HepG2 (cell line): Measurements from ENCODE around the gene PTPRN. TPM values are rescaled to one million over a fixed set of nuclear protein-coding genes. Genes with fewer than 3 reads are reported as not detected.
A peak's percentile ranks its signal among the peaks of the same experiment; 100 is the strongest.
"Not testable (repeated sequence)": the region's sequence is repeated elsewhere in the genome, so short reads cannot be mapped to it uniquely, and the experiment has no call there.

Source experiments
- ATAC-seq: fragments of 200-7000 bp; cut with Tn5 transposase; 3 replicates; pipeline ENCODE4 v1.9.1; 2020; ENCODE audit warnings: mild to moderate bottlenecking, moderate library complexity
- BruUV-seq: library from RNA; stranded (reverse); fragments of 400-500 nt; replicated peaks from 2 replicates; lab custom pipeline; 2021; lab: Mats Ljungman, UMichigan
- CTCF ChIA-PET: fragments of 300-600 bp; formaldehyde crosslinking; extraction: SDS; loops from one replicate; lab custom pipeline; 2021; ENCODE audit warnings: low total read pairs, inconsistent platforms, low intra/inter-chr PET ratio; lab: Yijun Ruan, JAX
- POLR2A ChIA-PET: fragments of 350-600 bp; sonication (Branson Sonifier 250); formaldehyde crosslinking; loops from one replicate; lab custom pipeline; 2020; ENCODE audit warnings: antibody characterized with exemption, inconsistent platforms; lab: Yijun Ruan, JAX
- DNase-seq: peaks from one replicate; pipeline ENCODE4 v3.0.0-alpha.2; 2015; ENCODE audit warnings: low spot score
- FAIRE-seq: peaks from 3 replicates; lab custom pipeline; 2011; peaks lifted over from hg19 to GRCh38; lab: Jason Lieb, UNC
- H2AFZ ChIP-seq: one replicate; pipeline ENCODE4 v1.6.1; 2011; ENCODE audit warnings: low read length, inconsistent platforms
- H3K27ac ChIP-seq: fragments of 300-600 bp; 3 replicates; pipeline ENCODE4 v1.8.0; 2011; ENCODE audit warnings: mixed run types, mild to moderate bottlenecking, mixed read lengths, low read length, inconsistent platforms; ENCODE audit not compliant: insufficient read depth; ENCODE audit errors: extremely low read length
- H3K27me3 ChIP-seq, 2 experiments: fragments of 200-600 bp in 1 of 2; 2 replicates in 1 of 2; 3 replicates in 1 of 2; pipeline versions ENCODE4 v1.6.0 to v1.8.0; 2011; ENCODE audit warnings: low read length in 2 of 2, mild to moderate bottlenecking in 2 of 2, moderate library complexity in 2 of 2, inconsistent platforms in 1 of 2; ENCODE audit not compliant: insufficient read depth in 2 of 2, control insufficient read depth in 1 of 2
- H3K36me3 ChIP-seq, 2 experiments: fragments of 200-600 bp in 1 of 2; replicated peaks in 1 of 2; 2 replicates in 1 of 2; 3 replicates in 1 of 2; pipeline versions ENCODE4 v1.5.1 to v1.8.0; 2011; ENCODE audit warnings: low read length in 2 of 2, inconsistent platforms in 1 of 2; ENCODE audit not compliant: insufficient read depth in 2 of 2, control insufficient read depth in 1 of 2
- H3K4me1 ChIP-seq: 2 replicates; pipeline ENCODE4 v1.5.1; 2012; ENCODE audit warnings: low read length, inconsistent platforms; ENCODE audit not compliant: insufficient read depth
- H3K4me2 ChIP-seq: 2 replicates; pipeline ENCODE4 v1.6.0; 2011; ENCODE audit warnings: low read depth, low read length, inconsistent platforms
- H3K4me3 ChIP-seq, 3 experiments: fragments of 200-600 bp in 1 of 3; sonication (generic), shearing (Covaris generic) in 1 of 3; replicated peaks in 1 of 3; 2 replicates each; pipeline ENCODE4 v1.5.1; 2011 to 2016; ENCODE audit warnings: low read length in 3 of 3, inconsistent platforms in 2 of 3, low read depth in 2 of 3, mild to moderate bottlenecking in 2 of 3, control low read depth in 1 of 3, mixed read lengths in 1 of 3; ENCODE audit not compliant: insufficient read depth in 1 of 3
- H3K79me2 ChIP-seq: one replicate; pipeline ENCODE4 v1.6.1; 2011; ENCODE audit warnings: low read length, inconsistent platforms; ENCODE audit not compliant: insufficient read depth
- H3K9ac ChIP-seq: 2 replicates; pipeline ENCODE4 v1.6.0; 2011; ENCODE audit warnings: mild to moderate bottlenecking, low read depth, low read length, inconsistent platforms; ENCODE audit not compliant: insufficient read depth
- H3K9me3 ChIP-seq: 2 replicates; pipeline ENCODE4 v1.5.1; 2012; ENCODE audit warnings: mild to moderate bottlenecking, low read length
- H4K20me1 ChIP-seq: 2 replicates; pipeline ENCODE4 v1.6.0; 2011; ENCODE audit warnings: inconsistent platforms, mild to moderate bottlenecking, low read length, moderate library complexity; ENCODE audit not compliant: insufficient read depth
- ZEB1 ChIP-seq: IDR thresholded peaks from 2 replicates; pipeline ENCODE4 v1.6.1; 2012; ENCODE audit warnings: mild to moderate bottlenecking, low read depth, inconsistent platforms; ENCODE audit not compliant: insufficient replicate concordance
- ZNF652 ChIP-seq: IDR thresholded peaks from 2 replicates; pipeline ENCODE4 v1.6.1; 2016; ENCODE audit warnings: low read depth, borderline replicate concordance
- WGBS: methylation state at CpG from one replicate; pipeline ENCODE4 v1.1.6; 2017; ENCODE audit warnings: low lambda C conversion rate; 5-methylcytosine and 5-hydroxymethylcytosine counted together
- in situ Hi-C: cut with HindIII; loops from 2 replicates; pipeline ENCODE4 v1.10.0; 2017; ENCODE audit warnings: low pct_unique_long_range_greater_than_20kb; ENCODE audit not compliant: extremely low pct_ligation_motif_present
- intact Hi-C: fragments of 100-400 bp; cut with micrococcal nuclease; formaldehyde crosslinking; loops from one replicate; pipeline ENCODE4 v1.10.0; 2022; ENCODE audit not compliant: unreplicated experiment
- polyA plus RNA-seq, 8 experiments: library from polyadenylated mRNA; depleted of rRNA in 3 of 8; stranded (reverse) in 7 of 8; unstranded in 1 of 8; fragments of >200 nt; fragmentation: Illumina TruSeq in 4 of 8; extraction: Trizol in 4 of 8; gene quantifications; 2 replicates each; pipeline versions ENCODE4 v1.2.1 to v1.2.3, GENCODE V29; 2011 to 2016; ENCODE audit warnings: low read depth in 4 of 8, missing spikeins in 1 of 8, mixed read lengths in 1 of 8; ENCODE audit not compliant: insufficient read depth in 1 of 8
- total RNA-seq, 5 experiments: library from RNA; depleted of rRNA; stranded (reverse); fragments of >200 nt; fragmentation: Illumina TruSeq; extraction: Trizol; gene quantifications; 2 replicates each; pipeline ENCODE4 v1.2.3, GENCODE V29; 2016; ENCODE audit warnings: low read depth in 1 of 5

The PTPRN gene
- total and polyA plus RNA-seq, 2 of the 13 experiments (the other 11 are each of a cell fraction or from before 2014, with no cell fraction given), result 0.26 TPM; not detected in 1

- no peak for DNase-seq
- in situ Hi-C loops, result no loop called here
- BruUV-seq, result no TSS peak
- Histone ChIP-seq H3K4me3 (no peak overlapping the region), H3K4me2 (no peak overlapping the region), H3K4me1 (peaks cover 11% of the 10 kb centered on the region; the same call in 1 of the 2 replicates), H3K9ac (no peak overlapping the region), H4K20me1 (no peaks in the 10 kb centered on the region), H2AFZ (no peak overlapping the region)
- WGBS, result 57% methylated on average over 9 of the region's 10 CpGs
- FAIRE-seq, result no peak
- TF ChIP-seq ZEB1 (no peak), ZNF652 (no peak)
- TF ChIP-seq, all 625 proteins: peak for 0
- Histone ChIP-seq H3K27ac (no peak overlapping the region), H3K27me3 (peaks cover 0 to 26% of the 10 kb centered on the region in 2 experiments; a peak in 4 of 5 replicates), H3K36me3 (peaks cover 2 to 8% of the 10 kb centered on the region in 2 experiments; a peak in 4 of 5 replicates), H3K9me3 (no peaks in the 10 kb centered on the region), H3K79me2 (no peaks in the 10 kb centered on the region)
- ATAC-seq, result peak; percentile 11
- POLR2A ChIA-PET, result interaction anchor here (0.6 to 3.0 kb wide), 5 partner anchors 9 to 175 kb away, joined by 3 to 14 read pairs (median 4); partner anchors contain the start of gene DNAJB2
- intact Hi-C loops, result no loop called here
- CTCF ChIA-PET, result no interaction called here
Observed at GRCh38 chr2:219287580-219288265, 21.5 kb downstream of the PTPRN start.

GRCh38 chr2:219287116-219287440 is 22.1 kb downstream of the PTPRN start:
- FAIRE-seq, ATAC-seq, H3K4me2 ChIP-seq, BruUV-seq, H3K79me2 ChIP-seq, H3K9ac ChIP-seq, H3K27ac ChIP-seq, H2AFZ ChIP-seq, in situ Hi-C loops, H3K9me3 ChIP-seq, CTCF ChIA-PET, H4K20me1 ChIP-seq, DNase-seq, intact Hi-C loops, H3K36me3 ChIP-seq, H3K4me3 ChIP-seq: not testable (repeated sequence)
- peaks cover 11% of the 10 kb centered on the region; the same call in 1 of the 2 replicates for H3K4me1 ChIP-seq
- 84% methylated on average over 6 of the region's 6 CpGs for WGBS
- POLR2A ChIA-PET, result interaction anchor here (0.9 to 3.0 kb wide), 9 partner anchors 8 to 195 kb away, joined by 3 to 14 read pairs (median 5); partner anchors contain the start of genes CNPPD1, DNAJB2, GLB1L and STK16
- peaks cover 0 to 20% of the 10 kb centered on the region in 2 experiments; a peak in 4 of 5 replicates for H3K27me3 ChIP-seq
